ENCODE measurements around the gene CEP162.
"Not testable (repeated sequence)": the region's sequence is repeated elsewhere in the genome, so short reads cannot be mapped to it uniquely, and the experiment has no call there.

Gene CEP162

DNA sequence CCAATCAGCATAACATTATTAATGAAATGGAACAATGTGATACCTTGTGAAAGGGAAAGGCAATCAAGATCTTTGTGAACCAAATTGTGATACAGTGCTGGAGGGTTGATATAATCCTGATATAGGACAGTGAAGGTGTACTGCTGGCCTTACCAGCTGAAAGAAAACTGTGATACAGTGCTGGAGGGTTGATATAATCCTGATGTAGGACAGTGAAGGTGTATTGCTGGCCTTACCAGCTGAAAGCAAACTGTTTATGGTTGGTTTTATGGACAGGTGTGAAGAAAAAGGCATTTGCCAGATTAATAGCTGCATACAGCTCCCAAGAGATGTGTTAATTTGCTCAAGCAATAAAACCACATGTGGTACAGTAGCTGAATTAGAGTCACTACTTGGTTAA is 119.9 kb downstream of the CEP162 start:
- no peaks in the 10 kb centered on the region for H3K9me3 ChIP-seq
- no peaks in the 10 kb centered on the region for H3K4me1 ChIP-seq
- no peak overlapping the region for H3K4me3 ChIP-seq (ENCODE audit: low read depth, low read length)
- no peaks in the 10 kb centered on the region for H3K36me3 ChIP-seq
- no peaks in the 10 kb centered on the region for H3K27me3 ChIP-seq
- no peak for DNase-seq
- TF ChIP-seq, protein P1, sequence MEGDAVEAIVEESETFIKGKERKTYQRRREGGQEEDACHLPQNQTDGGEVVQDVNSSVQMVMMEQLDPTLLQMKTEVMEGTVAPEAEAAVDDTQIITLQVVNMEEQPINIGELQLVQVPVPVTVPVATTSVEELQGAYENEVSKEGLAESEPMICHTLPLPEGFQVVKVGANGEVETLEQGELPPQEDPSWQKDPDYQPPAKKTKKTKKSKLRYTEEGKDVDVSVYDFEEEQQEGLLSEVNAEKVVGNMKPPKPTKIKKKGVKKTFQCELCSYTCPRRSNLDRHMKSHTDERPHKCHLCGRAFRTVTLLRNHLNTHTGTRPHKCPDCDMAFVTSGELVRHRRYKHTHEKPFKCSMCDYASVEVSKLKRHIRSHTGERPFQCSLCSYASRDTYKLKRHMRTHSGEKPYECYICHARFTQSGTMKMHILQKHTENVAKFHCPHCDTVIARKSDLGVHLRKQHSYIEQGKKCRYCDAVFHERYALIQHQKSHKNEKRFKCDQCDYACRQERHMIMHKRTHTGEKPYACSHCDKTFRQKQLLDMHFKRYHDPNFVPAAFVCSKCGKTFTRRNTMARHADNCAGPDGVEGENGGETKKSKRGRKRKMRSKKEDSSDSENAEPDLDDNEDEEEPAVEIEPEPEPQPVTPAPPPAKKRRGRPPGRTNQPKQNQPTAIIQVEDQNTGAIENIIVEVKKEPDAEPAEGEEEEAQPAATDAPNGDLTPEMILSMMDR (IDR thresholded peaks at IDR 0.05; ENCODE audit: low read depth, low read length) = no peak

DNA sequence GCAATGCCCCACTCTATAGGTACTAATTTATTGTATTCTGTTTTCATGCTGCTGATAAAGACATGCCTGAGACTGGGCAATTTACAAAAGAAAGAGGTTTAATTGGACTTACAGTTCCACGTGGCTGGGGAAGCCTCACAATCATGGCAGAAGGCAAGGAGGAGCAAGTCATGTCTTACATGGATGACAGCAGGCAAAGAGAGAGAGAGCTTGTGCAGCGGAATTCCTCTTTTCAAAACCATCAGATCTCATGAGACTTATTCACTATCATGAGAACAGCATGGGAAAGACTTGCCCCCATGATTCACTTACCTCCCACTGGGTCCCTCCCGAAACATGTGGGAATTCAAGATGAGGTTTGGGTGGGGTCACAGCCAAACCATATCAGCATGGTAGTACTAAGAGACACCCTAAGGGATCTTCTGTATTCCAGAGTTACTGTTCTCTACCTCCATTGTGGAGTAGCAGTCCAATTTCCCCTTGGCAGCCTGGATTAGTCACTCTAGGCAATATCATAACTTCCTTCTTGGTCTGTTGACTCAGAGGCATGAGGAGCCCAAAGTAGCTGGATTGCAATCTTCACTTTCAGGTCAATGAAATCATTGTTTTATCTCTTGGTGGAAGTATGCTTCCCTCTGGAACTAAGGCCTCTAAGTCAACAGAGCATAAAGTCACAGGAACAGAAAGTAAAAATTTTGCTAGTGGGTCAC is 122.1 kb downstream of the CEP162 start:
- not testable (repeated sequence) for H3K4me3 ChIP-seq (ENCODE audit: low read depth, low read length); H3K27me3 ChIP-seq; H3K36me3 ChIP-seq; H3K9me3 ChIP-seq; H3K4me1 ChIP-seq; DNase-seq

DNA sequence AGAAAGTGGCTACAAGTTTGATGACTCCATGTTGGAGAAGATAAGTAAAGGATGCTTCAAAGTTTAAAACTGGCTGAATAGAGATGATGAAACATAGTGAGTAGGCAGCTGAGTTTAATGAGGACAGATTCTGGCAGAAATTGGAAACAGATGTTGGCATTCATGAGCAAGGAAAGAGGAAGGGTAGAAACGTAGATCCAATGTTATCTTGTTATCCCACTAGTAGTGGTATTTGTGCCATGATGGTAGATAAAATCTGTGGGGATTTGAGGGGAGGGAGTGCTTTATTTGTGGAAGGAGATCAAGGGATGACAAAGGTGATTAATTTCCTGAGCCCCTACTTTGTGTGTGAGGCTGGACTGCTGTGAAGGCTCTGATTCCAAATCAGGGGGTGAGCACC is 124.4 kb downstream of the CEP162 start:
- Histone ChIP-seq H3K9me3 (no peaks in the 10 kb centered on the region), H3K36me3 (no peaks in the 10 kb centered on the region), H3K27me3 (no peaks in the 10 kb centered on the region), H3K4me1 (no peaks in the 10 kb centered on the region), H3K4me3 (ENCODE audit: low read depth, low read length) (no peak overlapping the region)
- TF ChIP-seq, protein P1 (IDR thresholded peaks at IDR 0.05; ENCODE audit: low read depth, low read length) = no peak
- DNase-seq = no peak

DNA sequence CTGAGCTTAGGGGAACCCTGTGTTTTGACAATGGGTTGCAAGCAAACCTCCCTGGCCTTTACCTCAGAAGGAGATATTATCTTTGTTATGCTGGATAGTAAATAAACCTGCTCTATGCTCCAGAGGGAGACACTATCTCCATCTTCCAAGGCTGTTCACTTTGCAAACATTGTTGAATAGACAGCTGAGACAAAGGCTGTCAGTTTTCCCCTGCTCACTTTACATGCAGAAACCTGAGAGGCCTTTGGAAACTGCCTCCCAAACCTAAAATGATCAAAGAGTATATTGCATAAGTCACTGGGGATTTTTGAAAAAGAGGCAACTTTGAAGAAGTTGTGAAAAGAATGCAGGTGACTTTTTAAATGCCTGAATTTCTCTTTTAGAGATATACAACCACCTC is 132.3 kb downstream of the CEP162 start:
- Histone ChIP-seq H3K4me1 (no peaks in the 10 kb centered on the region), H3K9me3 (no peaks in the 10 kb centered on the region), H3K27me3 (no peaks in the 10 kb centered on the region), H3K36me3 (no peaks in the 10 kb centered on the region), H3K4me3 (ENCODE audit: low read depth, low read length) (no peak overlapping the region)
- no peak for DNase-seq
- TF ChIP-seq, protein P1 (IDR thresholded peaks at IDR 0.05; ENCODE audit: low read depth, low read length) = no peak

DNA sequence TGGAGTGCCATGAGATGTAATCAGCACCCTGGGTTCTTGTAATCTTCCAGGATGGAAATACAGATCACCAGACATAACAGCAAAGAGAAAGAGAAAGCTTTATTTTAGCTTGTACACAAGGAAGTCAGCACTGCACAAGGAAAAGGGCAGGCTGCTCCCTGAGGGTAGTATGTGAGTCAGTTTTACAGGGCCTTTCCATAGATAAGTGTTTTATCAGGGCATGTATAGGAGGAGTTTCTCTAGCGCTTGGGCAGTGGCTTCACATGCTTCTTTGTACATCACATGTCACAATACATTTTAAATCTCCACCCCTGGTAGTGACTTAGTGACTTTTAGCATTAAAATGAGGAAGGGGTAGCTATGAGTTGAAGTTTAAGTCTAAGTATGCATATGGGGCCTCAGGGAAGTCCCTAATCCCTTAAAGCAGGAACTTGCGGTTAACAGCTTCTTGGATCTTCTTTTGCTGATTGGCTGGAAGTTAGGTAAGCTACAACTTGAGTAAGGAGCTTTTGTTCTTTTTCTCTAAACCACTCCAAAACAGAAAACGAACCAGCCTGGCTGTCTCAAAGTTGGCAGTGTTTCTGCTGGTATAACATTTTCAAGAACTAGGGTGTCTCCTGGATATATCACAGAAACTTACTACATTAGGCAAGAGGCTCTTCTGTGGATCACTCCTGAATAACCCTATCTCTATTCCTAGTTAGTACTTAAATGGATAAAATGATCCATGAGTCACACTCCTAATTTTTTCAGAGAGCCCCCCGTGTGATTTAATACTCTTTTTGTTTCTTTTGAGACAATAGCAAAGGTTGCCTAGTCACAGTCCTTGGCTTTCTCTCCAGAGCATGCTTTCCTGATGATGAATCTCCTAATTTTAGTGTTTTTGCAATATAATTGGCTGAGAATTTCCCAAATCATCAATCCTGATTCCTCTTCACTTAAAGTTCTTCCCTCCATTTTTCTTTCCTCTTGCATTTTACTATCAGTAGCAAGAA is 133.7 kb downstream of the CEP162 start:
- Histone ChIP-seq H3K4me3 (ENCODE audit: low read depth, low read length) (no peak overlapping the region), H3K9me3 (no peaks in the 10 kb centered on the region), H3K36me3 (no peaks in the 10 kb centered on the region), H3K27me3 (no peaks in the 10 kb centered on the region), H3K4me1 (no peaks in the 10 kb centered on the region)
- TF ChIP-seq, protein P1 (IDR thresholded peaks at IDR 0.05; ENCODE audit: low read depth, low read length) = no peak
- no peak for DNase-seq

DNA sequence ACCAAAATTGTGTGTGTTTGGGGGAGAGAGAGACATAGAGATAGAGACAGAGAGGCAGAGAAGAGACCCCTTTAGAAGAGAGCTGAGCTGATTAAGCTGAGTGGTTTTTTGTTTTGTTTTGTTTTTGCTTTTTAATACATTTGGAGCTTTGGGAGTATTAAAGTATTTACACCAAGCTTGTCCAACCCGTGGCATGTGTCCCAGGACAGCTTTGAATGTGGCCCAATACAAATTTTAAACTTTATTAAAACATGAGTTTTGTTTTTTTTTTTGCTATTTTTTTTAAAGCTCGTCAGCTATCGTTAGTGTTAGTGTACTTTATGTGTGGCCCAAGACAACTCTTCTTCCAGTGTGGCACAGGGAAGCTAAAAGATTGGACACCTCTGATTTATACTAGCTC is 137.9 kb downstream of the CEP162 start:
- H3K4me1 ChIP-seq = no peaks in the 10 kb centered on the region
- no peaks in the 10 kb centered on the region for H3K36me3 ChIP-seq
- TF ChIP-seq, protein P1 (IDR thresholded peaks at IDR 0.05; ENCODE audit: low read depth, low read length) = no peak
- DNase-seq = no peak
- H3K9me3 ChIP-seq = no peaks in the 10 kb centered on the region
- no peak overlapping the region for H3K4me3 ChIP-seq (ENCODE audit: low read depth, low read length)
- no peaks in the 10 kb centered on the region for H3K27me3 ChIP-seq

All from BE2C (cell line).